ENCODE data around the gene LY6G6C.

The LY6G6C gene

DNA sequence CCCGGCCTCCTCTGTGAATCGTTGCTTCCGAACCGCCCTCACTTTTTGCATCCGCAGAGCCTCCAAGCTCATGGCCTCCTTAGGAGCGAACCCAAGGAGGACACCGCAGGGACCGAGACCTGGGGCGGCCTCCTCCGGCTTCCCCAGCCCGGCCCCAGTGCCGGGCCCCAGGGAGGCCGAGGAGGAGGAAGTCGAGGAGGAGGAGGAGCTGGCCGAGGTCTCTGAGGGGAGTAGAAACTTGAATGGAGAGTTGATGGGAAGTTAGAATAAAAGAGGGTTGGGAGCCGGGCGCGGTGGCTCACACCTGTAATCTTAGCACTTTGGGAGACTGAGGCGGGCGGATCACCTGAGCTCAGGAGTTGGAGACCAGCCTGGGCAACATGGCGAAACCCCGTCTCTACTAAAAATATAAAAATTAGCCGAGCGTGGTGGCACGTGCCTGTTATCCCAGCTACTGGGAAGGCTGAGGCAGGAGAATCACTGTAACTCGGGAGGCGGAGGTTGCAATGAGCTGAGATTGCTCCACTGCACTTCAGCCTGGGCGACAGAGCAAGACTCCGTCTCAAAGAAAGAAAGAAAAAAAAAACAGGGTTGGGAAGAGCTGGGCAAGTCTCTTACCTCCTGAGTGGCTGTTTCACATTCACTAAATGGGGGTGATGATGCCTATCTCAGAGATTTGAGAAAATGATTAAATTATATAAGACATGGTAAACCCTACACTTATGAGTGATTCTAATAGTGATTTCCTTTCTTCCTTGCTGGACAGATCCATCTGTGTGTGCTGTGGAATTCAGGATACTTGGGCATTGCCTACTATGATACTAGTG lies 19.1 kb upstream of the LY6G6C start:
- DNase-seq: no peak

DNA sequence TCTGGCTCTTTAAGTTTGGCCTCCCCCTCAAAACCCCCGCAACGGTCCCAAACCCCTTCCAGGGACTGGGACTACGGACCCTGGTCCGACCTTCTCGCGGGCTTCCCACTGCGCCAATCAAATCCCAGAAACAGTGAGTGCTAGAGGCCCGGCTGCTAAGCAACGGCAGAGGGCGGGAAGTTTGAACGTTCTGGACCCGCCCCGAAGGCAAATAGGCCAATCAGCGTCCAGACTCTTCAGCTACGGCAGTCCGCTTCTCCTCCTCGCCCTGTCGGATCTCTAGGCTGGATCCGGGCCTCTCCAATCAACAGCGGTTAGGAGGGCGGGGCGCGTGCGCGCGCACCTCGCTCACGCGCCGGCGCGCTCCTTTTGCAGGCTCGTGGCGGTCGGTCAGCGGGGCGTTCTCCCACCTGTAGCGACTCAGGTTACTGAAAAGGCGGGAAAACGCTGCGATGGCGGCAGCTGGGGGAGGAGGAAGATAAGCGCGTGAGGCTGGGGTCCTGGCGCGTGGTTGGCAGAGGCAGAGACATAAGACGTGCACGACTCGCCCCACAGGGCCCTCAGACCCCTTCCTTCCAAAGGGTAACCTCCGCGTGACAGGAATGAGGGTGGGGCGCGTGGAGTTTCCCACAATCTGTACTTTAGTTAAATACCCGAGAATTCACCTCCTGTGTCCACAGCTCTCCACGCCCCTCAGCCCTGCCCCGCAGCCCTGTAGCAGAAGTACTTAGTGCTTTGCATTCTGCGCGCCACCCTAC lies 18.3 kb upstream of the LY6G6C start, which contains the start of gene MSH5:
TSS of gene MSH5 (plus strand) at position 367 of the 758 bp plus-strand sequence. CDS start 462 bp downstream, outside the sequence.
- peak; percentile 99 for DNase-seq

- DNase-seq: no peak
These were observed 16.7 kb upstream of the LY6G6C start for GRCh38 chr6:31737991-31738979.

GRCh38 chr6:31737315-31737990 lies 15.9 kb upstream of the LY6G6C start:
- no peak for DNase-seq

- no peak for DNase-seq
These were observed 15.3 kb upstream of the LY6G6C start for GRCh38 chr6:31736768-31737314.

DNA sequence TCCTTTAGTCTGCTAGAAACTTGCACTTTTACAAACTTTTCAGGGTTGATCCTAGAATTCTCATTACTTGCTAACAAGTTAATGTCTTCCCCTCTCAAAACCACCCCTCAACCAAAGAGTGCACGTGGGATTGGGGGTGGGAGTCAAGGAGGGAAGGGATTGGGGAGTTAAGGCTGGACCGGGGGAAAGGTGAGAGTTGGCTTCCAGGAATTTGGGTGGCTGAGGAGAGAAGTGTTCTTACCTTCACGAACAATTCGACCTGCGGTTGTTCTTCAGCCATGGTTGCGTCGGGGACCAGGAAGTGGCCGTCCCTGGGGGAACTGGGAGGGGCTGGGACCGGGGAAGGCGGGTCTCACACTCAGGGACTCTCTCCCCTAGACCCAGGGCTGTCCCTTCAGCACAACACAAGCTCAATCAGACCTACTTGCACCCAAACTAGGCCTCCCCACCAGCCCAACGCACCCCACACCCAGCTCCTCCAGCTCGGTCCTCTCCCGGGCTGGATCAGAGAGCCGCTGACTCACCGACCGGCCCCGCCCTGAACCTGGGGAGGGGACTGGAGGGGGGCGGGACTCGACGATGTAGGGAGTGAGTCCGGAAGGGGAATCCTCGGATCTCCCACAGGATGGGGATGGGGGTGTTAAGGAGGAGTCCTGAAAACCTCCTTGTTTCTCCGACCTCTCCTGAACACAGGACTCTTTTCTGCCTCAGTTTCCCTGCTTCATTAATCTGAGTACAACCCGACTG lies 14.6 kb upstream of the LY6G6C start, which contains the start of gene CLIC1:
TSS of gene CLIC1 (minus strand) at position 510 of the 747 bp plus-strand sequence. CDS start at position 280, 230 bp downstream.
- DNase-seq: peak; percentile 88

- DNase-seq: no peak
These were observed 13.4 kb upstream of the LY6G6C start for GRCh38 chr6:31734821-31735406.

- no peak for DNase-seq
These were observed 12.8 kb upstream of the LY6G6C start for GRCh38 chr6:31734247-31734820.

- no peak for DNase-seq
These were observed 12.2 kb upstream of the LY6G6C start for GRCh38 chr6:31733734-31734133.

GRCh38 chr6:31732029-31732428 lies 10.5 kb upstream of the LY6G6C start:
- no peak for DNase-seq

GRCh38 chr6:31730631-31731086 lies 9.1 kb upstream of the LY6G6C start:
- DNase-seq: no peak

DNA sequence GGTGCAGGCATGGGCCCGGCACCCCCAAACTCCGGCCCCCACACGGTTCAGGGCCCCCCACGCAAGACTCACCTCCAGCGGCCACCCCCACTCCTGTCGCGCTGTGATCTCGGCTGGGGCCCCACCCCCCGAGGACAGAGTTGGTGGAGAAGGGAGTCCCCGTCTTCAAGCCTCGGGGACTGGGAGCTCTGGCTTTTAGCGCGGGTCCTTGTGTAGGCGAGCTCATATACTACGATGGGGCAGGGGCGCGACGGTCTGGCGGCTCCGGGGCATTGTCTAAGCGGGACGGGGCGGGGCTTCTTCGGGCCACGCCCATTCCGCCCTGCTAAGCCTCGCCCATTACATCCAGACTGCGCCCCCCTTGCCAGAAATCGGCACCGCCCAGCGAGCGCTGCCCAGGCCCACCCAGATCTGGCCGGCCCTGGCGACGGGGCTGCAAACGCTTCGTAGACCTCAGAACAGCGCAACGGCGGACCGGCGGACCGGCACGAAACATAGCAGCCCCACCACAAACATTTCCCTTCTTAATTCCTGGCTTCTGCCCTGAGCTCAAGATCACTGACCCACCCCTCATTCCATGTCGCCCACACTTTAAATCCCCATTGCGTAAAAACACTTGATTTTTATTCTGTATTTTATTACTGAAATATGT lies 8.6 kb upstream of the LY6G6C start:
- DNase-seq: peak; percentile 97

DNA sequence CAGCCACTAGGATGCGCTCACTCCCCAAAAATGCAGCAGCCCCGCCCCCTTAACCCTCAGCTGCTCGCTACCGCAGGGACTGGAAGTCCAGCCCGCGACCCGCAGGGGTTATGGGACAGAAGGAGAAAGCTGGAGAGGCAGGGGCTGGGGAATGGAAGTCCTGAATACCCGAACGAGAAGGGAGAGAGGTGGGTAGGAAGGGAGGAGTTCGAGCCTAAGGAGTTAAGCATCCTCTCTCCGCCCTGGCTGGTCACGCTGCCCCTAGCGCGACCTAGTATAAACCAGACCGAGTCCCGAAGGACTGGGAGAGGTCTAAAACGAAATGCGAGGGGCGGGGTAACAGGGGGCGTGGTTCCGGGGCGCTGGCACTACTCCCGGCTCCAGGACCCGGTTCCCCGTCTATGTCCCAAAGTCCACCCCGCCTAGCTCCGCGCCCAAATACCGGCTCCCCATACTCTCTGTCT lies 8.0 kb upstream of the LY6G6C start:
- peak; percentile 92 for DNase-seq

DNA sequence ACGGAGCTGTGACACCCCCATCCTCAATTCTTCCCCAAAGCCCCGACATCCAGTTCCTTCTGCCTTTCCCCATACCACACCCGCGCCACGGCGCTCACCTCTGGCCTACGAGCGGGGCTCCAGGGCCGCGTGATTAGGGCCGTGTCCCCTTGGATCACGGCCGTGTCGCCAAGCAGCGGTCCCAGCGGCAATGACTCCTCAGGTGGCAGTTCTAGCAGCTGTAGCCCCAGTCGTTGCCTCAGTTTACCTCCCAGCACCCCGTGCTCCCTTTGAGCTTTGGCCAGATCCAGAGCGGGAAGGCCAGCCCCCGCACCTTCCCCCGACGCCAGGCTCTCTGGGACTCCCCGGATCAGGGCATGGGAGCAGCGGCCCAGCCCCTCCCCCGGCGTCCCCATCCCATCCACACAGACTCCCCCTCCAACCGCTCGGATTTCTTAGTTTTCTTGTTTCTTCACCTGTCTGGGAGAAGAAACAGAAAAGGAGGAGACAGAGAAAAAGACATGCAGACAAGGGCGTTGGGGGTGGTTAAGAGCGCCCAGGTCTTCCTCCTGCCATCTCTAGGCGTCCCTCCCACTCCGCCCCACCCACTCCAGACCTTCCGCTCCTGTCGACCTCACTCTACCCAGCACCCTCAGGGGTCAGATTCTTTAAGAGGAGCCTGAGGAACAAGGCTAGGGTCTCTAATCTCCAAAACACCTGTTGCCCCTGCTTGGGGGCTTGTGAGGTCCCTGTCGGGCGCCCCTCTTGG lies 7.4 kb upstream of the LY6G6C start, which contains the start of gene DDAH2:
TSS of gene DDAH2 (minus strand) at position 533 of the 748 bp plus-strand sequence. CDS start at position 395, 138 bp downstream.
- DNase-seq: no peak

- no peak for DNase-seq
These were observed 6.4 kb upstream of the LY6G6C start for GRCh38 chr6:31727717-31728671.

DNA sequence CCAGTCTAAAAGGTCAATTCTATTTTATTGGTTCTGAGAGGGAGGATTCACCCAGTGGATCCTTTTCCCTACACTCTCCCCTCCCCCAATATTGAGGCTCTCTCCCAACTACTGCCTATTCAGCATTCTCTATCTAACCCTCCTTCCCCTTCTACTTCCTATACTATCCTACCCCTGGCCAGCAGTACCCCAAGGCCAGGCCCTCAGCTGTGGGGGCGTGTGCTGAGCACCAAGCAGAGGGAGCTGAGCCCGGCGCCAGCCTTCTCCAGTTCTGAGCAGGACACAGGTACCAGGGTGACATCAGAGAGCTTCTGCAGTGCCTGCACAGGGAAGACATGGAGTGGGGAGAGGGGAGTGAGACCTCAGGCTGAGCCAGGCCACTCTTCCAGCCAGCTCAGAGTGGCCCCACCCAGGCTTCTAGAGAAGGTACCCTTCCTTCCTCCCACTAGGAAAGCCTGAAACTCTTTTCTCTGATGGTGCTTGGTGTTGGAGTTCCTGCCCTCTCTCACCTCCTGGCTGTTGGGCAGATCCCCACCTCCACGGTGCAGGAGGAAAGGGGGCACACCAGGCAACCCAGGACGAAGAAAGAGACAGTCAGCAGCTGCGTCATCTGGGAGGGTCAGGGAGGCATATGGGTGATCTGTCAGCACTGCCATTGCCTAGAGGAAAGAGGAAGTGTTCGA lies 5.6 kb upstream of the LY6G6C start:
- DNase-seq: no peak
